ENCODE data around the gene LCE3A.

DNA sequence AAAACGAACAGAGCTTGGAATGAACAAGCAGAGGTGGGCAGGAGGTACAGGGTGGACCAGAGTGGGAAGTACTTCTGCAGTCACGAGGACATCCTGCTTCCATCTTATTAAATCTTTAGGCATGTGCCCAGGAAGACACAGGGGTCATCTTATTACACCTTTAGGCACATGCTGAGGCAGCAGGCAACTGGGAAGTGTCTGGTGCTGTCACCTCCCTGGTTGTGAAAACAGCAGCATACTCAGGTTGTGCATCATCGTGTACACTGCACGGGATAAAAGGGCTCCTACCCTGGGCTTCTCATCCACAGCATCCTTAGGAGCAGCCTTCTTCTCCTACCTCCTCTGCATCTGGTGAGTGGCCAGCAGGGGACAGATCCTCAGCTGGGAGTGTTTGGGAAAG, 23.0 kb downstream of the LCE3A start, which contains the start of gene LCE3C:
- TF ChIP-seq, protein P1, sequence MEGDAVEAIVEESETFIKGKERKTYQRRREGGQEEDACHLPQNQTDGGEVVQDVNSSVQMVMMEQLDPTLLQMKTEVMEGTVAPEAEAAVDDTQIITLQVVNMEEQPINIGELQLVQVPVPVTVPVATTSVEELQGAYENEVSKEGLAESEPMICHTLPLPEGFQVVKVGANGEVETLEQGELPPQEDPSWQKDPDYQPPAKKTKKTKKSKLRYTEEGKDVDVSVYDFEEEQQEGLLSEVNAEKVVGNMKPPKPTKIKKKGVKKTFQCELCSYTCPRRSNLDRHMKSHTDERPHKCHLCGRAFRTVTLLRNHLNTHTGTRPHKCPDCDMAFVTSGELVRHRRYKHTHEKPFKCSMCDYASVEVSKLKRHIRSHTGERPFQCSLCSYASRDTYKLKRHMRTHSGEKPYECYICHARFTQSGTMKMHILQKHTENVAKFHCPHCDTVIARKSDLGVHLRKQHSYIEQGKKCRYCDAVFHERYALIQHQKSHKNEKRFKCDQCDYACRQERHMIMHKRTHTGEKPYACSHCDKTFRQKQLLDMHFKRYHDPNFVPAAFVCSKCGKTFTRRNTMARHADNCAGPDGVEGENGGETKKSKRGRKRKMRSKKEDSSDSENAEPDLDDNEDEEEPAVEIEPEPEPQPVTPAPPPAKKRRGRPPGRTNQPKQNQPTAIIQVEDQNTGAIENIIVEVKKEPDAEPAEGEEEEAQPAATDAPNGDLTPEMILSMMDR (IDR thresholded peaks at IDR 0.05; ENCODE audit: control extremely low read depth in 1 of 3, insufficient read depth in 1 of 3, low read depth in 1 of 3, low read length in 3 of 3), result no peak
- TF ChIP-seq POLR2A (IDR thresholded peaks at IDR 0.05; ENCODE audit: control extremely low read depth in 1 of 2, low read depth in 2 of 2, low read length in 2 of 2) (no peak), ZNF274 (IDR thresholded peaks at IDR 0.05; ENCODE audit: borderline replicate concordance, extremely low read depth, low read length) (no peak), TEAD4 (IDR thresholded peaks at IDR 0.05; ENCODE audit: low read depth, low read length) (no peak), SRF (IDR thresholded peaks at IDR 0.05; ENCODE audit: low read depth, low read length) (no peak), HDAC6 (IDR thresholded peaks at IDR 0.05; ENCODE audit: low read depth, low read length) (no peak), RNF2 (IDR thresholded peaks at IDR 0.05; ENCODE audit: borderline replicate concordance, low read depth, low read length, missing control alignments, poor library complexity, severe bottlenecking) (no peak), JUND (IDR thresholded peaks at IDR 0.05; ENCODE audit: low read length) (no peak), SP1 (IDR thresholded peaks at IDR 0.05; ENCODE audit: low read depth, low read length) (no peak)

All from H1 (cell line).